ENCODE results near the gene PUS10. TPM values are rescaled to one million over a fixed set of nuclear protein-coding genes. Genes with fewer than 3 reads are reported as not detected.

PUS10 gene
- total RNA-seq, 1 experiment from 2014 or later = 5.2 TPM

- ChIA-PET CTCF (no interaction called here), POLR2A (no interaction called here)
- Histone ChIP-seq H3K27me3 (ENCODE audit: control insufficient read depth, insufficient read depth, low read length) (no peaks in the 10 kb centered on the region), H3K4me3 (ENCODE audit: low read depth in 2 of 2, low read length in 2 of 2) (no peak overlapping the region), H3K4me1 (ENCODE audit: control insufficient read depth, insufficient read depth, low read length) (no peaks in the 10 kb centered on the region), H3K27ac (ENCODE audit: low read length) (no peak overlapping the region), H3K36me3 (ENCODE audit: control insufficient read depth, insufficient read depth, low read length) (no peaks in the 10 kb centered on the region), H3K9me3 (ENCODE audit: control insufficient read depth, insufficient read depth, low read depth, low read length) (peaks cover 8% of the 10 kb centered on the region; the same call in 1 of the 2 replicates)
- DNase-seq (ENCODE audit: low read depth, low spot score) (no peak), ATAC-seq (no peak)
- intact Hi-C loops (cut with micrococcal nuclease; ENCODE audit: unreplicated experiment) = no loop called here
- TF ChIP-seq REST (IDR thresholded peaks at IDR 0.05; ENCODE audit: insufficient read depth in 1 of 2, low read depth in 2 of 2, low read length in 1 of 2) = no peak
- no peak for TF ChIP-seq SIN3A (IDR thresholded peaks at IDR 0.05; ENCODE audit: borderline replicate concordance, insufficient read depth, low read depth, low read length)
- no peak for TF ChIP-seq CTCF (IDR thresholded peaks at IDR 0.05)
- TF ChIP-seq POLR2AphosphoS5 (IDR thresholded peaks at IDR 0.05; ENCODE audit: low read depth, low read length) = no peak
- TF ChIP-seq TCF7L2 (IDR thresholded peaks at IDR 0.05; ENCODE audit: low read depth, low read length) = no peak
- BruUV-seq (replicated peaks) = no TSS peak
- in situ Hi-C loops (cut with HindIII; ENCODE audit: low pct_unique_long_range_greater_than_20kb, low sequenced_read_pairs) = no loop called here
Observed at GRCh38 chr2:60994131-60994530, 23.9 kb downstream of the PUS10 start.

- no peak for TF ChIP-seq SIN3A (IDR thresholded peaks at IDR 0.05; ENCODE audit: borderline replicate concordance, insufficient read depth, low read depth, low read length)
- no peak for TF ChIP-seq POLR2AphosphoS5 (IDR thresholded peaks at IDR 0.05; ENCODE audit: low read depth, low read length)
- TF ChIP-seq REST (IDR thresholded peaks at IDR 0.05; ENCODE audit: insufficient read depth in 1 of 2, low read depth in 2 of 2, low read length in 1 of 2) = no peak
- no peak for TF ChIP-seq CTCF (IDR thresholded peaks at IDR 0.05)
- no peak for TF ChIP-seq TCF7L2 (IDR thresholded peaks at IDR 0.05; ENCODE audit: low read depth, low read length)
- no peak for DNase-seq (ENCODE audit: low read depth, low spot score)
- Histone ChIP-seq H3K4me3 (ENCODE audit: low read depth in 2 of 2, low read length in 2 of 2) (no peak overlapping the region), H3K4me1 (ENCODE audit: control insufficient read depth, insufficient read depth, low read length) (no peaks in the 10 kb centered on the region), H3K27me3 (ENCODE audit: control insufficient read depth, insufficient read depth, low read length) (no peaks in the 10 kb centered on the region), H3K27ac (ENCODE audit: low read length) (no peak overlapping the region), H3K36me3 (ENCODE audit: control insufficient read depth, insufficient read depth, low read length) (no peaks in the 10 kb centered on the region), H3K9me3 (ENCODE audit: control insufficient read depth, insufficient read depth, low read depth, low read length) (peaks cover 8% of the 10 kb centered on the region; the same call in 1 of the 2 replicates)
- ChIA-PET POLR2A (interaction anchor here (0.7 kb wide), 1 partner anchor 10 kb away, joined by 3 read pairs; no protein-coding TSS in a partner anchor), CTCF (interaction anchor here (0.6 kb wide), 1 partner anchor 71 kb away, joined by 4 read pairs; no protein-coding TSS in a partner anchor)
- intact Hi-C loops (cut with micrococcal nuclease; ENCODE audit: unreplicated experiment) = no loop called here
- no TSS peak for BruUV-seq (replicated peaks)
- no peak for ATAC-seq
- in situ Hi-C loops (cut with HindIII; ENCODE audit: low pct_unique_long_range_greater_than_20kb, low sequenced_read_pairs) = no loop called here
Observed at GRCh38 chr2:60992985-60993392, 25.1 kb downstream of the PUS10 start.
